ENCODE measurements around the gene ATP6V0A4. TPM values are rescaled to one million over a fixed set of nuclear protein-coding genes. Genes with fewer than 3 reads are reported as not detected.

Gene ATP6V0A4
- total RNA-seq, 1 experiment from 2014 or later = not detected

DNA sequence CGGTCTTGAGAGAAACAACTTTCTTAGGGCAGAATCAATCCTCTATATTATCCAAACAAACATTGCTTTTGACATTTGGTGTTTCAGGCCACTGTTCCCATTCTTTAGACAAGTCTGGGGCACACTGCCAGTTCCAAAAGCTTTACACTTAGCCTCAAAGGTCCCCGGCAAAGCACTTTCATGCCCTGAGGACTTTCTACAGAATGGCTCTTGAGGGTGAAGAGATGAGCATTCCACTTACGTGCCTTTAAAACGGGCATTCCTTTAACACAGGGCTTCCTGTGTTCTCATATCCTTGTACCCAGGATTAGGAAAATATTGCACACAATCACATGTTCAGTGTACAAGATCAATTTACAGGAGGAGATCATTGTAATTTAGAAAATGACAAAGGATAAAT, 13.3 kb downstream of the ATP6V0A4 start (continued):
- no peak for TF ChIP-seq SRF (IDR thresholded peaks at IDR 0.05; ENCODE audit: low read depth)

DNA sequence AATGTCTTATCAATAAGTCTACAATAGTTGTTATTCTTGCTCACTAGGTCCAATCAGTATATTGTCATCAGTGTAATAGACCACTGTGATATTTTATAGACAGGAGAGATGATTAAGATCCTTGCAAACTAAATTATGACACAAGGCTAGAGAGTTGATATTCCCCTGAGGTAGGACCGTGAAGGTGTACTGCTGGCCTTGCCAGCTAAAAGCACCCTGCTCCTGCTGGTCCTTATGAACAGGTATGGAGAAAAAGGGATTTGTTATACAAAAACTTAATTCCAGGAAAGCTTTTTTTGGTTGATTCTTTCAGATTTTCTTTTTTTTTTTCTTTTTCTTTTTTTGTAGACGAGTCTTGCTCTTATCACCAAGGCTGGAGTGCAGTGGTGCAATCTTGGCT, 17.0 kb downstream of the ATP6V0A4 start:
- intact Hi-C loops (cut with micrococcal nuclease) = no loop called here
- no TSS peak for BruUV-seq (replicated peaks)
- H3K4me3 ChIP-seq (replicated peaks in 1 of 2; ENCODE audit: low read depth in 1 of 2, low read length in 2 of 2) = no peak overlapping the region
- POLR2A ChIA-PET = interaction anchor here (0.9 kb wide), 1 partner anchor 15 kb away, joined by 4 read pairs; no protein-coding TSS in a partner anchor
- DNase-seq (ENCODE audit: low read depth, low spot score) = no peak
- peaks cover 3 to 8% of the 10 kb centered on the region in 2 experiments; a peak in 3 of 4 replicates for H3K4me1 ChIP-seq (ENCODE audit: control insufficient read depth in 1 of 2, insufficient read depth in 2 of 2, low read length in 2 of 2)
- no peaks in the 10 kb centered on the region for H3K36me3 ChIP-seq (ENCODE audit: control insufficient read depth in 1 of 2, insufficient read depth in 2 of 2, low read length in 2 of 2)
- no peaks in the 10 kb centered on the region for H3K27me3 ChIP-seq (ENCODE audit: insufficient read depth, low read length)
- H4K20me1 ChIP-seq (ENCODE audit: insufficient read depth) = no peaks in the 10 kb centered on the region
- RAD21 ChIA-PET (ENCODE audit: low non-redundant PET in 1 of 2, low total read pairs in 2 of 2, uncharacterized antibody in 2 of 2, unreplicated experiment in 2 of 2) = no interaction called here
- H3K9ac ChIP-seq (ENCODE audit: low read length) = no peak overlapping the region
- H2AFZ ChIP-seq (ENCODE audit: low read depth, low read length, poor library complexity, severe bottlenecking) = no peak overlapping the region
- ATAC-seq = no peak
- H3K79me2 ChIP-seq (ENCODE audit: insufficient read depth, low read length) = no peaks in the 10 kb centered on the region
- H3K9me2 ChIP-seq (ENCODE audit: insufficient read depth) = no peaks in the 10 kb centered on the region
- H3K27ac ChIP-seq (ENCODE audit: low read depth, low read length) = no peak overlapping the region
- TF ChIP-seq JUND (IDR thresholded peaks at IDR 0.05) (no peak), YY1 (IDR thresholded peaks at IDR 0.05; ENCODE audit: extremely low read depth, insufficient replicate concordance, low read depth, low read length) (no peak), TCF7L2 (IDR thresholded peaks at IDR 0.05; ENCODE audit: borderline replicate concordance, extremely low read depth, insufficient read depth, insufficient read length) (no peak), CBX3 (IDR thresholded peaks at IDR 0.05; ENCODE audit: low read depth) (no peak), FOSL1 (IDR thresholded peaks at IDR 0.05; ENCODE audit: low read depth) (no peak), EZH2 (IDR thresholded peaks at IDR 0.05) (no peak), EZH2phosphoT487 (IDR thresholded peaks at IDR 0.05; ENCODE audit: borderline replicate concordance) (no peak), SRF (IDR thresholded peaks at IDR 0.05; ENCODE audit: low read depth) (no peak)
- TF ChIP-seq, protein P1, sequence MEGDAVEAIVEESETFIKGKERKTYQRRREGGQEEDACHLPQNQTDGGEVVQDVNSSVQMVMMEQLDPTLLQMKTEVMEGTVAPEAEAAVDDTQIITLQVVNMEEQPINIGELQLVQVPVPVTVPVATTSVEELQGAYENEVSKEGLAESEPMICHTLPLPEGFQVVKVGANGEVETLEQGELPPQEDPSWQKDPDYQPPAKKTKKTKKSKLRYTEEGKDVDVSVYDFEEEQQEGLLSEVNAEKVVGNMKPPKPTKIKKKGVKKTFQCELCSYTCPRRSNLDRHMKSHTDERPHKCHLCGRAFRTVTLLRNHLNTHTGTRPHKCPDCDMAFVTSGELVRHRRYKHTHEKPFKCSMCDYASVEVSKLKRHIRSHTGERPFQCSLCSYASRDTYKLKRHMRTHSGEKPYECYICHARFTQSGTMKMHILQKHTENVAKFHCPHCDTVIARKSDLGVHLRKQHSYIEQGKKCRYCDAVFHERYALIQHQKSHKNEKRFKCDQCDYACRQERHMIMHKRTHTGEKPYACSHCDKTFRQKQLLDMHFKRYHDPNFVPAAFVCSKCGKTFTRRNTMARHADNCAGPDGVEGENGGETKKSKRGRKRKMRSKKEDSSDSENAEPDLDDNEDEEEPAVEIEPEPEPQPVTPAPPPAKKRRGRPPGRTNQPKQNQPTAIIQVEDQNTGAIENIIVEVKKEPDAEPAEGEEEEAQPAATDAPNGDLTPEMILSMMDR (IDR thresholded peaks at IDR 0.05 in 2 of 3, conservative IDR thresholded peaks at IDR 0.05 in 1 of 3; ENCODE audit: borderline replicate concordance in 1 of 3, insufficient read depth in 1 of 3, low read depth in 2 of 3, low read length in 2 of 3) = no peak
- TF ChIP-seq, protein P2, sequence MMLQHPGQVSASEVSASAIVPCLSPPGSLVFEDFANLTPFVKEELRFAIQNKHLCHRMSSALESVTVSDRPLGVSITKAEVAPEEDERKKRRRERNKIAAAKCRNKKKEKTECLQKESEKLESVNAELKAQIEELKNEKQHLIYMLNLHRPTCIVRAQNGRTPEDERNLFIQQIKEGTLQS (IDR thresholded peaks at IDR 0.05) = no peak
- TF ChIP-seq, protein P3, sequence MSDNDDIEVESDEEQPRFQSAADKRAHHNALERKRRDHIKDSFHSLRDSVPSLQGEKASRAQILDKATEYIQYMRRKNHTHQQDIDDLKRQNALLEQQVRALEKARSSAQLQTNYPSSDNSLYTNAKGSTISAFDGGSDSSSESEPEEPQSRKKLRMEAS (IDR thresholded peaks at IDR 0.05) = no peak
- no peaks in the 10 kb centered on the region for H3K9me3 ChIP-seq (ENCODE audit: control insufficient read depth in 1 of 2, insufficient read depth in 1 of 2, low read depth in 1 of 2, low read length in 2 of 2)
- CTCF ChIA-PET = no interaction called here
- no peak overlapping the region for H3K4me2 ChIP-seq (ENCODE audit: low read length)
